ENCODE measurements around the gene IPO13.

Gene IPO13

GRCh38 chr1:43960798-43961197 lies 14.0 kb downstream of the IPO13 start:
- DNase-seq (no peak), ATAC-seq (ENCODE audit: insufficient read depth, low read depth) (no peak)
- Histone ChIP-seq H3K4me3 (ENCODE audit: low read depth in 1 of 2, low read length in 2 of 2) (no peak overlapping the region), H3K9me3 (ENCODE audit: insufficient read depth, low read length, severe bottlenecking) (no peaks in the 10 kb centered on the region), H3K27me3 (ENCODE audit: insufficient read depth, low read length, poor library complexity) (no peaks in the 10 kb centered on the region), H3K79me2 (ENCODE audit: insufficient read depth, low read length) (no peaks in the 10 kb centered on the region), H2AFZ (ENCODE audit: low read depth, low read length) (no peak overlapping the region), H3K4me2 (ENCODE audit: insufficient read depth, low read length) (no peak overlapping the region), H3K27ac (ENCODE audit: low read length) (no peak overlapping the region), H3K4me1 (ENCODE audit: insufficient read depth, low read length) (no peaks in the 10 kb centered on the region), H4K20me1 (ENCODE audit: insufficient read depth, low read length) (no peaks in the 10 kb centered on the region), H3K9ac (ENCODE audit: low read depth, low read length) (no peak overlapping the region), H3K36me3 (ENCODE audit: insufficient read depth, low read length) (peaks cover 47% of the 10 kb centered on the region)
- TF ChIP-seq, protein P1, sequence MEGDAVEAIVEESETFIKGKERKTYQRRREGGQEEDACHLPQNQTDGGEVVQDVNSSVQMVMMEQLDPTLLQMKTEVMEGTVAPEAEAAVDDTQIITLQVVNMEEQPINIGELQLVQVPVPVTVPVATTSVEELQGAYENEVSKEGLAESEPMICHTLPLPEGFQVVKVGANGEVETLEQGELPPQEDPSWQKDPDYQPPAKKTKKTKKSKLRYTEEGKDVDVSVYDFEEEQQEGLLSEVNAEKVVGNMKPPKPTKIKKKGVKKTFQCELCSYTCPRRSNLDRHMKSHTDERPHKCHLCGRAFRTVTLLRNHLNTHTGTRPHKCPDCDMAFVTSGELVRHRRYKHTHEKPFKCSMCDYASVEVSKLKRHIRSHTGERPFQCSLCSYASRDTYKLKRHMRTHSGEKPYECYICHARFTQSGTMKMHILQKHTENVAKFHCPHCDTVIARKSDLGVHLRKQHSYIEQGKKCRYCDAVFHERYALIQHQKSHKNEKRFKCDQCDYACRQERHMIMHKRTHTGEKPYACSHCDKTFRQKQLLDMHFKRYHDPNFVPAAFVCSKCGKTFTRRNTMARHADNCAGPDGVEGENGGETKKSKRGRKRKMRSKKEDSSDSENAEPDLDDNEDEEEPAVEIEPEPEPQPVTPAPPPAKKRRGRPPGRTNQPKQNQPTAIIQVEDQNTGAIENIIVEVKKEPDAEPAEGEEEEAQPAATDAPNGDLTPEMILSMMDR (IDR thresholded peaks at IDR 0.05; ENCODE audit: borderline replicate concordance, extremely low read depth, low read length, poor library complexity, severe bottlenecking), result no peak
- TF ChIP-seq EZH2 (IDR thresholded peaks at IDR 0.05; ENCODE audit: borderline replicate concordance, low read depth, low read length, severe bottlenecking), result no peak

DNA sequence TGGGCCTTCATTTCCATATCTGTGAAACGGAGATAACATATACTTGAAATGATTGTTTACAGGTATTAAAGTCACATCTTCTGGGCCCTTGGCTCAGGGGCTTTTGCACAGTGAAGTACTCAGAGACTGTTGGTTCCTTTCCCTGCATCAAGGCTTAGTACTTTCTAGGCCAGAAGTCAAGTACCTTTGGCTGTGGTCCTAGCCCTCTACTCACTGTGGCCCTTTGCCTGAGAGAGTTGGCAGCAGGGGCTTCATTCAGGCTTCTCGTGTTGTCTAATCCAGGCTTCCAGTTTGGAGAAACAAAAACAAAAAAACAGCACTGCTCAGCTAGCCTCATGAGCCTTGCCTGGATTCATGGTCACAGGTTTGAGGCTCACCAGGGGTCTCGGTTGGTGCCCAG lies 14.9 kb downstream of the IPO13 start:
- TF ChIP-seq, protein P1 (IDR thresholded peaks at IDR 0.05; ENCODE audit: borderline replicate concordance, extremely low read depth, low read length, poor library complexity, severe bottlenecking), result no peak
- TF ChIP-seq EZH2 (IDR thresholded peaks at IDR 0.05; ENCODE audit: borderline replicate concordance, low read depth, low read length, severe bottlenecking), result no peak
- no peaks in the 10 kb centered on the region for H3K9me3 ChIP-seq (ENCODE audit: insufficient read depth, low read length, severe bottlenecking)
- H4K20me1 ChIP-seq (ENCODE audit: insufficient read depth, low read length), result no peaks in the 10 kb centered on the region
- no peaks in the 10 kb centered on the region for H3K79me2 ChIP-seq (ENCODE audit: insufficient read depth, low read length)
- H3K4me1 ChIP-seq (ENCODE audit: insufficient read depth, low read length), result no peaks in the 10 kb centered on the region
- no peak overlapping the region for H3K9ac ChIP-seq (ENCODE audit: low read depth, low read length)
- no peak overlapping the region for H2AFZ ChIP-seq (ENCODE audit: low read depth, low read length)
- no peak overlapping the region for H3K4me2 ChIP-seq (ENCODE audit: insufficient read depth, low read length)
- no peak overlapping the region for H3K4me3 ChIP-seq (ENCODE audit: low read depth in 1 of 2, low read length in 2 of 2)
- H3K27me3 ChIP-seq (ENCODE audit: insufficient read depth, low read length, poor library complexity), result no peaks in the 10 kb centered on the region
- no peak for ATAC-seq (ENCODE audit: insufficient read depth, low read depth)
- H3K27ac ChIP-seq (ENCODE audit: low read length), result no peak overlapping the region
- no peak for DNase-seq
- H3K36me3 ChIP-seq (ENCODE audit: insufficient read depth, low read length), result peaks cover 43% of the 10 kb centered on the region

GRCh38 chr1:43962324-43962723 lies 15.6 kb downstream of the IPO13 start:
- Histone ChIP-seq H3K4me1 (ENCODE audit: insufficient read depth, low read length) (no peaks in the 10 kb centered on the region), H3K4me3 (ENCODE audit: low read depth in 1 of 2, low read length in 2 of 2) (no peak overlapping the region), H3K4me2 (ENCODE audit: insufficient read depth, low read length) (no peak overlapping the region), H3K79me2 (ENCODE audit: insufficient read depth, low read length) (no peaks in the 10 kb centered on the region), H3K36me3 (ENCODE audit: insufficient read depth, low read length) (peaks cover 37% of the 10 kb centered on the region), H3K27ac (ENCODE audit: low read length) (no peak overlapping the region), H3K9me3 (ENCODE audit: insufficient read depth, low read length, severe bottlenecking) (no peaks in the 10 kb centered on the region), H3K27me3 (ENCODE audit: insufficient read depth, low read length, poor library complexity) (no peaks in the 10 kb centered on the region), H4K20me1 (ENCODE audit: insufficient read depth, low read length) (no peaks in the 10 kb centered on the region), H3K9ac (ENCODE audit: low read depth, low read length) (no peak overlapping the region), H2AFZ (ENCODE audit: low read depth, low read length) (no peak overlapping the region)
- DNase-seq, result no peak
- no peak for TF ChIP-seq EZH2 (IDR thresholded peaks at IDR 0.05; ENCODE audit: borderline replicate concordance, low read depth, low read length, severe bottlenecking)
- TF ChIP-seq, protein P1 (IDR thresholded peaks at IDR 0.05; ENCODE audit: borderline replicate concordance, extremely low read depth, low read length, poor library complexity, severe bottlenecking), result no peak
- ATAC-seq (ENCODE audit: insufficient read depth, low read depth), result no peak

GRCh38 chr1:43963006-43963405 lies 16.3 kb downstream of the IPO13 start:
- ATAC-seq (ENCODE audit: insufficient read depth, low read depth), result peak; percentile 45; the same call in 1 of the 3 replicates
- no peak for DNase-seq
- Histone ChIP-seq H3K9ac (ENCODE audit: low read depth, low read length) (no peak overlapping the region), H3K36me3 (ENCODE audit: insufficient read depth, low read length) (peaks cover 33% of the 10 kb centered on the region), H3K4me3 (ENCODE audit: low read depth in 1 of 2, low read length in 2 of 2) (no peak overlapping the region), H3K27me3 (ENCODE audit: insufficient read depth, low read length, poor library complexity) (no peaks in the 10 kb centered on the region), H3K4me2 (ENCODE audit: insufficient read depth, low read length) (no peak overlapping the region), H3K9me3 (ENCODE audit: insufficient read depth, low read length, severe bottlenecking) (no peaks in the 10 kb centered on the region), H3K79me2 (ENCODE audit: insufficient read depth, low read length) (no peaks in the 10 kb centered on the region), H3K4me1 (ENCODE audit: insufficient read depth, low read length) (no peaks in the 10 kb centered on the region), H3K27ac (ENCODE audit: low read length) (no peak overlapping the region), H2AFZ (ENCODE audit: low read depth, low read length) (no peak overlapping the region), H4K20me1 (ENCODE audit: insufficient read depth, low read length) (0 out of 2 replicates have a peak, but pooled peaks cover 3% of the 10 kb centered on the region)
- TF ChIP-seq EZH2 (IDR thresholded peaks at IDR 0.05; ENCODE audit: borderline replicate concordance, low read depth, low read length, severe bottlenecking), result no peak
- TF ChIP-seq, protein P1 (IDR thresholded peaks at IDR 0.05; ENCODE audit: borderline replicate concordance, extremely low read depth, low read length, poor library complexity, severe bottlenecking), result no peak
